Activated CD4-positive, alpha-beta T cell treated with anti-CD3 and anti-CD28 coated beads, Interleukin-2, amount 10 ng/mL, durations not matched to agents 7 days and 5 days (primary cell): Measurements from ENCODE around the gene TPD52L1. TPM values are rescaled to one million over a fixed set of nuclear protein-coding genes. Genes with fewer than 3 reads are reported as not detected.
A peak's percentile ranks its signal among the peaks of the same experiment; 100 is the strongest.

Experiments
- CTCF ChIA-PET: fragments of 350-600 bp; sonication (Branson Sonifier 250); formaldehyde crosslinking; loops from one replicate; lab custom pipeline; 2021; ENCODE audit warnings: antibody characterized with exemption; lab: Charles Lee
- POLR2A ChIA-PET: fragments of 350-600 bp; sonication (Branson Sonifier 250); formaldehyde crosslinking; loops from one replicate; lab custom pipeline; 2021; ENCODE audit warnings: antibody characterized with exemption; lab: Charles Lee
- DNase-seq: peaks from one replicate; pipeline ENCODE4 v3.0.0-alpha.2; 2020
- H3K27ac Mint-ChIP-seq: one replicate; pipeline ENCODE4 v1.8.0; 2021; ENCODE audit warnings: mild to moderate bottlenecking, moderate library complexity, mixed read lengths
- H3K27me3 Mint-ChIP-seq: one replicate; pipeline ENCODE4 v1.8.0; 2021; ENCODE audit warnings: mixed read lengths
- H3K36me3 Mint-ChIP-seq: one replicate; pipeline ENCODE4 v1.8.0; 2021; ENCODE audit warnings: low read depth, mixed read lengths
- H3K4me1 Mint-ChIP-seq: one replicate; pipeline ENCODE4 v1.8.0; 2021; ENCODE audit warnings: mixed read lengths
- H3K4me3 Mint-ChIP-seq: one replicate; pipeline ENCODE4 v1.8.0; 2021; ENCODE audit warnings: mild to moderate bottlenecking, moderate library complexity, mixed read lengths
- H3K9me3 Mint-ChIP-seq: one replicate; pipeline ENCODE4 v1.8.0; 2021; ENCODE audit warnings: mixed read lengths
- total RNA-seq, 2 experiments: library from RNA; stranded (reverse); gene quantifications; one replicate each; pipeline ENCODE4 v1.2.3, GENCODE V29; 2021

The TPD52L1 gene
- total RNA-seq, 2 experiments from 2014 or later = not detected

DNA sequence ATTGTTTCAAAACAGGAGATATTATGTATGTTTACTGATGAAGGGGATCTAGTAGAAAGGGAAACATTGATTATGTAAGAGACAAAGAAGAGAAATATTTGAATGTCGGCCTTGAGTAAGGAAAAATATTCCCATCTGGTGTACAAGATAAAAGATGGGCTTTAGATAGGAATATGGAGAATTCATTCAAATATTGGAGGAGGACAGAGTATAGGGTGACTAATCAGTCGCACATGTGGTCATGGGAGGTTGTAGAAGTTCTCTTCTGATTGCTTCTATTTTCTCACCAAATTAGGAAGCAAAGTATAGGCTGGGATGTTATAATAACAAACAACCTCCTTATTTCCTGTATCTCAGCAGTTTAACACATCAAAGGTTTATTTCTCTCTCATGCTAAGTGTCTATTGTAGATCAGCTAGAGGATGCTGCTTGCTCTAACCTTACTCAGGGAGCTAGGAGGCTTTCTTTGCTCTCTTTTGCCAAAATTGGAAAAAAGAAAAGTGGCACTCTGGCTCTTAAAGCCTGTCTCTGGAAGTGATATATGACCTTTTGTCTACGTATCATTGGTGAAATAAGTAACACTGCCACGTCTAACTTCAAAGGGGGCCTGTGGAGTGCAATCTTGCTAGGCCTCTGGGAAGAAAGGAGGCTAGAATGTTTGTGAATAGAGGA, 149.4 kb downstream of the TPD52L1 start:
- Mint-ChIP-seq H3K4me1 (peaks cover 46% of the 10 kb centered on the region), H3K36me3 (peaks cover 24% of the 10 kb centered on the region), H3K4me3 (peak overlapping the region; percentile 88), H3K27ac (peak overlapping the region; percentile 87), H3K9me3 (no peaks in the 10 kb centered on the region), H3K27me3 (peaks cover 27% of the 10 kb centered on the region)
- ChIA-PET CTCF (no interaction called here), POLR2A (no interaction called here)
- DNase-seq = no peak

DNA sequence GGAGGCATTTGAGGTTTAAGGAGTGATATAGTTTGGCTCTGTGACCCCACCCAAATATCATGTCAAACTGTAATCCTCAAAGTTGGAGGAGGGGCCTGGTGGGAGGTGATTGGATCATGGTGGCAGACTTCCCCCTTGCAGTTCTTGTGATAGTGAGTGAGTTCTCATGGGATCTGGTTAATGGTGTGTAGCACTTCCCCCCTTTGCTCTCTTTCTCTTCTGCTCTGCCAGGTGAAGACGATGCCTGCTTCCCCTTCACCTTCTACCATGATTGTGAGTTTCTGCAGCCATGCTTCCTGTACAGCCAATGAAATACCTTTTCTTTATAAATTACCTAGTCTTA, 149.9 kb downstream of the TPD52L1 start:
- Mint-ChIP-seq H3K4me1 (peaks cover 46% of the 10 kb centered on the region), H3K27ac (peak overlapping the region; percentile 87), H3K9me3 (no peaks in the 10 kb centered on the region), H3K4me3 (peak overlapping the region; percentile 88), H3K36me3 (peaks cover 20% of the 10 kb centered on the region), H3K27me3 (peaks cover 27% of the 10 kb centered on the region)
- ChIA-PET CTCF (no interaction called here), POLR2A (no interaction called here)
- DNase-seq = no peak

DNA sequence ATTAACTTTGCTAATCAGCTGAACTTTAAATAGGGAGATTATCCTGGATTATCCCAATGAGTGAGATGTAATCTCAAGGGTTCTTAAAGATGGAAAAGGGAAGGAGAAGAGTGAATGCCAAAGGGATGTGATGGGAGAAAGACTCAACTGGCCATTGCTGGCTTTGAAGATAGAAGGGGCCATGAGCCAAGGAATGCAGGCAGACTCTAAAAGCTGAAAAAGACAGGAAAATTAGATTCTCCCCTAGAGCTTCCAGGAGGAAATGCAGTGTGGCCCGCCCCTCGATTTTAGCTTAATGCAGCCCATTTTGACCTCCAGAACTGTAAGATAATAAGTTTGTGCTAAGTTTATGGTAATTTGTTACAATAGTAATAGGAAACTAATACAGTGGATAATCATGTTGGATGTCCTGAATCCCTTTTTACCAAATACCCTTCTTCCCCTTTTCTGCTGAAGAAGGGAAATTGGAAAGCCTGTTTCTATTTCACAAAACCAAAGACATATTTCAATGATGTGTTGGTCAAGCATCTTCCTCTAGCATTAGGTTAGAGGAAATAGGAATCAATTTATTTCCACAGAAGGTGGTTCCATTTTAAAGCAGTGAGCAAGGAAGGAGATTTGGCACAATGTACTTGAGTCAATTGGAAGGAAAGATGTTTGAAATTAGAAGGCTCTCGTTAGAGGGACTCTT, 151.5 kb downstream of the TPD52L1 start:
- CTCF ChIA-PET = no interaction called here
- DNase-seq = no peak
- Mint-ChIP-seq H3K36me3 (peaks cover 9% of the 10 kb centered on the region), H3K27ac (no peak overlapping the region), H3K4me1 (peaks cover 40% of the 10 kb centered on the region), H3K4me3 (no peak overlapping the region), H3K9me3 (no peaks in the 10 kb centered on the region), H3K27me3 (peaks cover 30% of the 10 kb centered on the region)
- POLR2A ChIA-PET = no interaction called here

DNA sequence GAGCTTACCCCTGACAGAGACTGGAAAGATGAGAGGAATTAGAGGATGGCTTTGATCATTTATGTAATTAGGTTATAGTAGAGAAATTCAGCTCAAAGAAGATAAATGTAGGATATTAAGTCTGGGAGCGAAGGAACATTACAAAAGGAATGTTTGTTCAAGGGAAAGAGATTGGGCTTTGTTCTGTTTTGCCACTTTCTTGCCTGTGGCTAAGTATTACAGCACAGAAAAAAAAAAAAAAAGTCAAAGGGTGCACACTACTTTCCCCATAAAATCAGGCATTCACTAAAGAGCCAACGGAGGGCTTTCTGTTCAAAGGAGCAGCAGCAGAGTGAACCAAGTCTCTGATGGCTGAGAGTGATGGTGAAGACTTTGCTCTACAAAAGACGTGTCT, 153.2 kb downstream of the TPD52L1 start:
- H3K4me3 Mint-ChIP-seq = no peak overlapping the region
- ChIA-PET POLR2A (no interaction called here), CTCF (interaction anchor here (0.6 to 0.8 kb wide), 2 partner anchors 14 to 550 kb away, joined by 3 read pairs; no protein-coding TSS in a partner anchor)
- H3K9me3 Mint-ChIP-seq = no peaks in the 10 kb centered on the region
- no peak for DNase-seq
- H3K4me1 Mint-ChIP-seq = peaks cover 29% of the 10 kb centered on the region
- no peaks in the 10 kb centered on the region for H3K36me3 Mint-ChIP-seq
- no peak overlapping the region for H3K27ac Mint-ChIP-seq
- H3K27me3 Mint-ChIP-seq = peaks cover 32% of the 10 kb centered on the region

DNA sequence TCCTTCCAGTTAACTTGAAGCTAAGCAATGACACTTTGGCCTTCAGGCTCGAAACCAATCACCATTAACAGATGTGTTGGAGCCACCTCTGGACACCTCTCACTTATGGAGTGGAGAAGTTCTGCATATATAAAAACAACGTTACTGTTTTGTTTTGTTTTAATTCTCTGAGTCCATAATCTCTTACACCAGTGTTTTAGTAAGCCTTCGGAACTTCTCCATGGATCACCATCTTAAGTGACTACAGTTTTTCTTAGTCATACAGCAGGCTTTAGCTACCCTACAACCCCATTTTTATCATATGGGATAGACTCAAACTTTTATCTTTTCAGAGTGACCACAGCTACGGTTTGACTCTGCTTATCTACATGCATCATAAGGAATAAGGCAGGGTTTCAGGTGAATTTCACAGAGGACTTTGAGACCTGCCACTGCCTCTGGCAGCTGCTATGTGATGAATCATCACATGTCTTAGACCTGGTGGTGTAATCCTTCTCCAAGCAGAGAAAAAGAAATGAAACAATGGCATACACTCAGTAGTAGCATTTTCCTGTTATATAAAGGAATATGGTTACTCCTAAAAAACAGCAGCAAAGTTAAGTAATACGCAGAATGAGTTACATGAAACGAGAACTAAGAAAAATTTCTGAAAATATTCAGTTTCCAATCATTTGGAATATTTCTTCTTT, 153.7 kb downstream of the TPD52L1 start:
- no peaks in the 10 kb centered on the region for H3K36me3 Mint-ChIP-seq
- peaks cover 34% of the 10 kb centered on the region for H3K27me3 Mint-ChIP-seq
- no peak overlapping the region for H3K27ac Mint-ChIP-seq
- CTCF ChIA-PET = interaction anchor here (0.6 to 0.8 kb wide), 2 partner anchors 15 to 550 kb away, joined by 3 read pairs; no protein-coding TSS in a partner anchor
- POLR2A ChIA-PET = no interaction called here
- H3K4me1 Mint-ChIP-seq = peaks cover 27% of the 10 kb centered on the region
- H3K9me3 Mint-ChIP-seq = no peaks in the 10 kb centered on the region
- no peak for DNase-seq
- no peak overlapping the region for H3K4me3 Mint-ChIP-seq

DNA sequence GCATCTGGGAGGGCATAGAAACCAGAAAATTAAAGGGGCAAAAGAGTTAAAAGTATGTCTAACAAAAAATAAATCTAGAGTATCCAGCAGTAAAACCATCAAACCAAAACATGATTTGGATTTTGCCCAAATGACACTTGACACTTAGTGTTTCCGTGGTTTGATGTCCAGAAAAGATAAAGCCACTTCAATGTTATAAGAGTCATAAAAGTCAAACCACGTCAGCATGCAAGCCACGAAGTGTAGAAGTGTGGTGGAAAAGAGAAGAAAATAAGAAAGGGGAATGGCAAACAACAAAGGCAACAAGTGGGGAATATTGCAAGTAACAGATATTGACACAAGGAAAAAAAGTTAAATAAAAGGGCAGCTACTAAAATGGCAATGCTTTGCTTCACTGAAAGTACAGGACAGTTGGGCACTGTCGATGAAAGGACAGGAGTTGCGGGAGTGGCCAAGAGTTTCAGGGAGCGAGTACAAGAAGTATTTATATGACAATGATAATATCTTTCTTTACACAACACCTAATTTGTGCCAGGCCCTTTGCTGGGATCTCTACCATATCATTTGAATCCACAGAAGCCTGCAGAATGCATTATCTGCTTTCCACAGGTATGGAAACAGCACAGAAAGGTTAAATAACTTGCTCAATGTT, 154.5 kb downstream of the TPD52L1 start:
- H3K4me1 Mint-ChIP-seq = peaks cover 19% of the 10 kb centered on the region
- H3K9me3 Mint-ChIP-seq = no peaks in the 10 kb centered on the region
- H3K4me3 Mint-ChIP-seq = no peak overlapping the region
- no peak overlapping the region for H3K27ac Mint-ChIP-seq
- H3K27me3 Mint-ChIP-seq = peaks cover 37% of the 10 kb centered on the region
- H3K36me3 Mint-ChIP-seq = no peaks in the 10 kb centered on the region
- CTCF ChIA-PET = no interaction called here
- no peak for DNase-seq
- POLR2A ChIA-PET = no interaction called here

DNA sequence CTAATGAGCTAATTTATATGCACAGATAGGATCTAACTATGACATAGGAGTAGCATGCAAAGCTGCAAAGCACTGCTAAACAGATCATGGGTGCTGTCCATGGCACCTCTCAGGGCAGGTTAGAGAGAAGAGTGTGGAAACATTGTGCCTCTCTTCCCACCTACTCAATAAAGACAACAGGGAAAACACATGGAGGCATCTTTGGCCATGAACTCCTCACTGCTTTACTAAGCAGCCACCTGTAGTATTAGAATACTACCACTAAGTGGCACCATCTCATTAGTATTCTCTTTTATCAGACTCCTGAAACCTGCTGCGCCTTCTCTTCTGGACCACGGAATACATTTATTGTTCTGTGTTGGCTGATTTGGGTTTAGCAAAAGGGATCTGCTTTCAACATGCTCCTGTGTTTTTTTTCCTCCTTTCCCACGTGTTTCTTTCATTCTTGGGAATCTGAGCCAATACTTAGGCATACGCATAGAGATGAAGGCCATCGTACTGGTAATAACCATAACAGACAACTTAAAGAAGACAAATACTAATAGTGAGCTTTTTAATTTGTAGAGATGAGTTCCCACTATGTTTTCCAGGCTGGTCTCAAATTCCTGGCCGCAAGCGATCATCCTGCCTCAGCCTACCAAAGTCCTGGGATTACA, 157.5 kb downstream of the TPD52L1 start:
- CTCF ChIA-PET = interaction anchor here (1.0 to 1.8 kb wide), 4 partner anchors 10 to 472 kb away, joined by 3 to 4 read pairs (median 3); partner anchors contain the start of gene HDDC2
- Mint-ChIP-seq H3K4me1 (peaks cover 12% of the 10 kb centered on the region), H3K9me3 (no peaks in the 10 kb centered on the region), H3K36me3 (no peaks in the 10 kb centered on the region), H3K27ac (no peak overlapping the region), H3K27me3 (peaks cover 22% of the 10 kb centered on the region), H3K4me3 (no peak overlapping the region)
- peak; percentile 29 for DNase-seq
- POLR2A ChIA-PET = no interaction called here

DNA sequence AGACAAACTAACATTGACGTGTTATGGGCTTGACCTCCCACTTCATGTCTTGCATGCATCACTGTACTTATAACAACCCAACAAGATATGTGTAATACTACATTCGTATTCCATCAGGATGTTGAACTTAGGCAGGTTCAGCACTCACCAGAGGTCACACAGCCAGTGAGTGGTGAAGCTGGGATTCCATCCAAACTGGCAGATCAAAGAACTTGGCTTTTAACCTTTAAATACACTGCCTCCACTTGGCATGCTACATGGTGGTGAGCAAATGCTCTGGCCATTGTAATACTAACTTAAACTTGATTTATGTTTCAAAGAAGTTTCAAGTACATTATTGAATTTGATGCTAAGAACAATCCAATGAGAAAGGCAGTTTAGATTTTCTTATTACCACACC, 158.9 kb downstream of the TPD52L1 start:
- POLR2A ChIA-PET = no interaction called here
- H3K27ac Mint-ChIP-seq = no peak overlapping the region

DNA sequence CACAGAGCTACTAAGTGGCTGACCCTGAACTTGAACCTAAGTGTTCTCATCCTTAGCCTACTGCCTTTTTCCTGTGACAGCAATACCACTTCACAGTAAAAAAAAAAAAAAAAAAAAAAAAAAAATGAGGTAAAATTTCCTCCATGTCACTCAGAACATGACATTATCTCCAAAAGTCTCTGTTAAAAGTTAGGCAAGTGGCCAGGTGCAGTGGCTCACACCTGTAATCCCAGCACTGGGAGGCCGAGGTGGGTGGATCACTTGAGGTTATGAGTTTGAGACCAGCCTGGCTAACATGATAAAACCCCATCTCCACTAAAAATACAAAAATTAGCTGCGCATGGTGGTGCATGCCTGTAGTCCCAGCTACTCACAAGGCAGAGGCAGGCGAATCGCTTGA, 159.4 kb downstream of the TPD52L1 start:
- CTCF ChIA-PET = interaction anchor here (0.6 to 1.6 kb wide), 4 partner anchors 452 to 481 kb away, joined by 3 read pairs; no protein-coding TSS in a partner anchor
- no peak overlapping the region for H3K4me3 Mint-ChIP-seq
- H3K27me3 Mint-ChIP-seq = peaks cover 16% of the 10 kb centered on the region
- no peaks in the 10 kb centered on the region for H3K36me3 Mint-ChIP-seq
- POLR2A ChIA-PET = no interaction called here
- DNase-seq = no peak
- no peaks in the 10 kb centered on the region for H3K9me3 Mint-ChIP-seq
- H3K4me1 Mint-ChIP-seq = peaks cover 9% of the 10 kb centered on the region
- H3K27ac Mint-ChIP-seq = no peak overlapping the region

More for the DNA sequence above, 158.9 kb downstream of the TPD52L1 start:
- H3K27me3 Mint-ChIP-seq = peaks cover 14% of the 10 kb centered on the region
- H3K9me3 Mint-ChIP-seq = no peaks in the 10 kb centered on the region
- peaks cover 12% of the 10 kb centered on the region for H3K4me1 Mint-ChIP-seq
- no peak overlapping the region for H3K4me3 Mint-ChIP-seq
- no peak for DNase-seq
- H3K36me3 Mint-ChIP-seq = no peaks in the 10 kb centered on the region
- CTCF ChIA-PET = interaction anchor here (0.7 to 1.6 kb wide), 4 partner anchors 14 to 458 kb away, joined by 3 to 4 read pairs (median 3); no protein-coding TSS in a partner anchor

Other genes with a start within 250 kb of the TPD52L1 start
- gene RNF217, start 191.3 kb upstream of the TPD52L1 start, total RNA-seq = 1 to 10 TPM; 1.1 to 2.1 TPM
- 10 to 100 TPM; 49.1 to 64.4 TPM for gene HDDC2, start 148.2 kb downstream of the TPD52L1 start, total RNA-seq